Upper lobe of right lung (tissue), 1 donor: ENCODE measurements around the gene MAPKBP1. TPM values are rescaled to one million over a fixed set of nuclear protein-coding genes. Genes with fewer than 3 reads are reported as not detected.
"Not testable (repeated sequence)": the region's sequence is repeated elsewhere in the genome, so short reads cannot be mapped to it uniquely, and the experiment has no call there.

ENCODE experiments used
- ATAC-seq: fragments of 200-7000 bp; cut with Tn5 transposase; one replicate; pipeline ENCODE4 v1.9.1; 2020; ENCODE audit warnings: mild to moderate bottlenecking, moderate library complexity
- DNase-seq: peaks from one replicate; pipeline ENCODE4 v3.0.0-alpha.2; 2020
- H3K27ac ChIP-seq: fragments of 200-600 bp; one replicate; pipeline ENCODE4 v1.8.0; 2022
- H3K27me3 ChIP-seq: fragments of 200-600 bp; one replicate; pipeline ENCODE4 v1.8.0; 2022; ENCODE audit warnings: mild to moderate bottlenecking
- H3K36me3 ChIP-seq: fragments of 200-600 bp; one replicate; pipeline ENCODE4 v1.8.0; 2022
- H3K4me1 ChIP-seq: fragments of 200-600 bp; one replicate; pipeline ENCODE4 v1.8.0; 2022
- H3K4me3 ChIP-seq: fragments of 200-600 bp; one replicate; pipeline ENCODE4 v1.8.0; 2022; ENCODE audit warnings: mild to moderate bottlenecking
- H3K9me3 ChIP-seq: fragments of 200-600 bp; one replicate; pipeline ENCODE4 v1.8.0; 2022
- CTCF ChIP-seq: fragments of 200-600 bp; IDR thresholded peaks from one replicate; pipeline ENCODE4 v1.8.0; 2022; ENCODE audit warnings: antibody characterized with exemption
- intact Hi-C: fragments of 100-400 bp; cut with DNase I; formaldehyde crosslinking; loops from one replicate; pipeline ENCODE4 v1.11.0; 2022
- total RNA-seq: library from RNA; stranded (reverse); fragmentation: NEBNext Ultra II Directional; extraction: Animal tissue kit (Norgen Biotek cat#: 25700); gene quantifications from one replicate; pipeline ENCODE4 v1.2.1, GENCODE V29; 2021
- donor health status: DM: no; HTN: yes; CAD: no; lungs with severe emphysema.

The MAPKBP1 gene
- total RNA-seq, 1 donor from 2014 or later = 22.4 TPM

- peaks cover 55% of the 10 kb centered on the region for H3K36me3 ChIP-seq
- H3K27ac ChIP-seq = peak overlapping the region; percentile 33
- intact Hi-C loops = no loop called here
These were observed 39.2 kb upstream of the MAPKBP1 start for GRCh38 chr15:41735046-41735445.

GRCh38 chr15:41735492-41735891 lies 38.8 kb upstream of the MAPKBP1 start:
- DNase-seq, H3K4me3 ChIP-seq, ATAC-seq, intact Hi-C loops, H3K27me3 ChIP-seq, H3K4me1 ChIP-seq, H3K9me3 ChIP-seq: not testable (repeated sequence)
- Histone ChIP-seq H3K36me3 (peaks cover 53% of the 10 kb centered on the region), H3K27ac (peak overlapping the region; percentile 33)

More at GRCh38 chr15:41735046-41735445, 39.2 kb upstream of the MAPKBP1 start:
- no peak for DNase-seq
- Histone ChIP-seq H3K4me3 (no peak overlapping the region), H3K9me3 (no peaks in the 10 kb centered on the region), H3K27me3 (no peaks in the 10 kb centered on the region), H3K4me1 (no peaks in the 10 kb centered on the region)
- TF ChIP-seq CTCF = no peak
- peak; percentile 96 for ATAC-seq

- ATAC-seq = no peak
- H3K27me3 ChIP-seq = no peaks in the 10 kb centered on the region
- TF ChIP-seq CTCF = no peak
- H3K9me3 ChIP-seq = no peaks in the 10 kb centered on the region
- intact Hi-C loops = no loop called here
- no peak for DNase-seq
- H3K36me3 ChIP-seq = peaks cover 60% of the 10 kb centered on the region
- H3K4me1 ChIP-seq = no peaks in the 10 kb centered on the region
- no peak overlapping the region for H3K4me3 ChIP-seq
- no peak overlapping the region for H3K27ac ChIP-seq
These were observed 27.5 kb upstream of the MAPKBP1 start for GRCh38 chr15:41746802-41747201.

GRCh38 chr15:41756198-41756597 lies 18.1 kb upstream of the MAPKBP1 start:
- no peak for TF ChIP-seq CTCF
- H3K36me3 ChIP-seq = peaks cover 54% of the 10 kb centered on the region
- intact Hi-C loops = no loop called here
- no peaks in the 10 kb centered on the region for H3K27me3 ChIP-seq
- DNase-seq = no peak
- no peaks in the 10 kb centered on the region for H3K4me1 ChIP-seq
- H3K4me3 ChIP-seq = no peak overlapping the region
- no peaks in the 10 kb centered on the region for H3K9me3 ChIP-seq
- ATAC-seq = no peak
- no peak overlapping the region for H3K27ac ChIP-seq

- intact Hi-C loops = loop anchor here (5.0 kb wide), 1 partner anchor 39 kb away; no protein-coding TSS in a partner anchor
- peak overlapping the region; percentile 75 for H3K27ac ChIP-seq
- H3K4me3 ChIP-seq = no peak overlapping the region
- peaks cover 32% of the 10 kb centered on the region for H3K4me1 ChIP-seq
- TF ChIP-seq CTCF = peak; percentile 80
- no peaks in the 10 kb centered on the region for H3K27me3 ChIP-seq
- H3K9me3 ChIP-seq = no peaks in the 10 kb centered on the region
- peak; percentile 50 for ATAC-seq
- no peak for DNase-seq
- peaks cover 6% of the 10 kb centered on the region for H3K36me3 ChIP-seq
These were observed 1.5 kb upstream of the MAPKBP1 start for GRCh38 chr15:41772720-41773331.

GRCh38 chr15:41773332-41773728 lies 954 bp upstream of the MAPKBP1 start:
- no peak for TF ChIP-seq CTCF
- Histone ChIP-seq H3K4me3 (peak overlapping the region; percentile 64), H3K36me3 (peaks cover 5% of the 10 kb centered on the region), H3K27me3 (no peaks in the 10 kb centered on the region), H3K4me1 (peaks cover 32% of the 10 kb centered on the region), H3K9me3 (no peaks in the 10 kb centered on the region), H3K27ac (peak overlapping the region; percentile 75)
- DNase-seq = no peak
- no peak for ATAC-seq
- intact Hi-C loops = loop anchor here (5.0 kb wide), 1 partner anchor 39 kb away; no protein-coding TSS in a partner anchor
